COLO668 (cell line): Measurements from ENCODE around the gene CIT.
A peak's percentile ranks its signal among the peaks of the same experiment; 100 is the strongest.

Experiments used
- DNase-seq: peaks from one replicate; lab custom pipeline; 2025; ENCODE audit not compliant: unreplicated experiment; lab: John Stamatoyannopoulos, UW

CIT gene

DNA sequence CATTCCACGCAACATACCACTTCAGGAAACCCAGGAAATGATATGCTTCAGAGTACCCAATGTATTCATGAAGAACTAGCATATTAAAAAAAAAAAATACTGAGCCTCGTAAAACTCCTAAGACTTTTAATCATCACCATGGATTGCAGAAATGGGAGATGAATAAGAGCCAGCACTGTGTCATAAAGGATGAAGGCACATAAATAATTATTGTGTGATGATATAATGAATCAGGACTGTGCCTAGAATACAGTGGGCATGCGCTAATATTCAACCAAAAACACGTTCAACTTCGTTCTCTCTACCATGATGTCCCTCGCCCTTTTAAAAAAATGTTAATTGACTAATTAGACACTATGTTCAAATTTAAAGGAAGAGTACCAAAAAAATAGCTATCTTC lies 68.7 kb downstream of the CIT start:
- DNase-seq = no peak

DNA sequence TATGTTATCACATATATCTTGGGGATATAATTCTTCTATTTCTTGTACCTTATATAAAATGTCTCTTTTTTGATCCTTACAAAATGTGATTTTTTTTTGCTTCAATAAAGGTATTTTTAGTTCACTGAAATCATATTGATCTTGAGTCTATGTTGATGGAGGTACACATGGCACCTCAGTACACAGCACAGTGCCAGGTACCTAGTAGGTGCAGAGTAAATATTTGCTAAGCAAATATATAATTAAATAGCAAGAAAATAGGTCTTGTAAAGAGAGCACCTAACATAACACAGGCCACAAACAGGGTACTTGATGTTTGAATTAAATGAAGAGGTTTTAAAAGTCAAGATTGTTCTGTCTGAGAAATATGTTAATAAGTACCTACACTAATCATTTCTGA lies 69.7 kb downstream of the CIT start:
- DNase-seq = no peak

DNA sequence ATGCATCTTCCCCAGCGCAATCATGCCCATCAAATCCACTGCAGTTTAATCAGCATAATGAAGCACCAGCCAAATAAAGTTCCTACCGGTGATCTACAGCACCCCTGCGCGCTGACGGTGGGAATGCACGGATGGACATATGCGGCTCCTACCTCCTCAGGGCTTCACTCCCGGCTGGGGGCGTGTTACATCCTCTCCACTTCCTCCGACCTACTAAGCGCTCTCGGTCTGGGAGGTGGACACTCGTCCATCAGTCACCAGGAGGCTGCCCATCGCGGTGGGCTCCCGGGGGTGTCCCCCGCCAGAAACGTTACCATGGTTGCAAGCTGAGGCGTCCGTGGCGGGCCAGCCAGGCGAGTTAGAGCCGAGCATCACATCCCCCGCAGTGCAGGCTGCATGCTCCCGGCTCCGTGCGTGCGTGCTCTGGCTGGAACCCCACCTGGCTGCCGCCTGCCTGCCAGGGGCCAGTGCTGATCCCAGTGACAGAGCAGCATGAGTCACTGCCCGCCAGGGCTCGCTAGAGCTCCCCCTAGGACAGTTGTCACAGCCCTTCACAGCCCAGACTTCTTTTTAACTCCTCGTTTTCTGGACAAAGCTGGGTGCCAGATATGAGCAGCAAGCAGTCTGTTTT lies 73.0 kb downstream of the CIT start:
- DNase-seq = peak; percentile 25

DNA sequence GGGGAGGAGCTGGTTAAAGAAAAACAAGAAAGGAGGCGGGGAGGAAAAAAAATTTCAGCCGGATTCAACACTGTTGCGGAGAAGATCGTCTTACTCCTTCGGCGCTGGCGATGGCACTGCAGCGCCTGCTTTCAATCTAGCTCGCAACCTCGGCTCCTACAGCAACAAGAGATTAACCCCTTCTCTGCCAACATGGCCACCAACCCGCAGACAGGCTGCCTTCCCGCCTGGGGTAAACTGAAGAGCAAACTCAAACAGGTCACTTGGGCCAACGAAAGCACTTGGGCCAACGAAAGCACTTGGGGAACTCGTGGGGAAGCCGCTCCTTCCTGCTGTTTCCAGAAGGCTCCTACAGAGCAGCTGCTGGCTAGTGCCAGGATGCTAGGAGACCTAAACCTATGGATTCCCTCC lies 73.7 kb downstream of the CIT start:
- DNase-seq = no peak

DNA sequence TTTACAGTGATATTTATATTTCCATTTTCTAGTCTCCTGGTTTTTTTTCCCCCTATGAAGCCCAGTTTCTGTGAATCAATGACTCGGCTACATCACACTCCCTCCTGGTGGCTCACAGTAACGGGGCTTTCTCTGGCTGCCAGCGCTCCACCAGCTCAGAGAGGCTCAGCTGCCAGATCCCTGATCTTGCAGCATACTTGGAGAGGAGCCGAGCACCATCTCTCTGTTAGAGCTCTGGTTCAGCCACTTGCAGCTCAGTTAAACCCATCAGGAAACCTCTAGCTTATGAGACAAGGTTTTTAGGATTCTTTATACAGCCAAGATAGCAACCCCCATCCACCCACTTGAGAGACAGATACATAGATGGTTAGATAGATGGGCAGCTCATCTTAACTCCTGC lies 74.6 kb downstream of the CIT start:
- no peak for DNase-seq

DNA sequence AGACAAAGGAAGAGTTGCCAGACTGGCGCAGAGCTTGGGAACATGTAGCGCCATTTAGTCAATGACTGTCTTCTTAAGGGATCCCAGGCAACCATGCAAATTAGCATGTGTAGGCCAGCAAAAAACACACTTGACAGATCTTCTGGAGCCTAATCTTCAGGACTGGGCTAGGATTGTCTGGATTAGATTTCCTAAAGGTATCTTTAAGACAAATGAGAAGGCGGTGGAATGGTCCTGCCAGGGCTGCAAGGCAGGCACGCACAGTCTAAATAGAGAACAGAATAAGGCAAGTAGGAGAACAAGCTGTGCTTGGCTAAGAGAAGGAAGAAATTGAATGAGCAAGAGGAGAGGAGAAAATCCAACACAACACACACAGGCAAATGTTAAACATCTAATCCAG lies 80.0 kb downstream of the CIT start:
- no peak for DNase-seq

DNA sequence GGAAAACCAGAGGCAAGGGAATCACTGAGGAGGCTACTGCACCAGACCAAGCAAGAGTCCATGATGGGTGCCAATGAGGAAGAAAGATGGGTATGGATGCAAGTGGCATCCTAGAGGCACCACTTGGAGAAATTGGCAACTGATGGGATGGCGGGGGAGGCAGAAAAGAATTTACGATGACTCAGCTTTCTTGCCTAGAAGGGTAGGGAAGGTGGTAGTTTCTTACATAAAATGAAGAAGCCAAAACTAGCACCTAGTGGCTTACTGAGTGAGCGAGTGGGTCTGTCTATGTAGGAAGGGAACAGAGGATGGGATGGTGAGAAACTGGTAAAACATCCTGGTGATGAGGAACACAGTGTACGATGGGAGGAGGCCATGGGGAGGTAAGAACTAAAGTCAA lies 80.8 kb downstream of the CIT start:
- DNase-seq = no peak

DNA sequence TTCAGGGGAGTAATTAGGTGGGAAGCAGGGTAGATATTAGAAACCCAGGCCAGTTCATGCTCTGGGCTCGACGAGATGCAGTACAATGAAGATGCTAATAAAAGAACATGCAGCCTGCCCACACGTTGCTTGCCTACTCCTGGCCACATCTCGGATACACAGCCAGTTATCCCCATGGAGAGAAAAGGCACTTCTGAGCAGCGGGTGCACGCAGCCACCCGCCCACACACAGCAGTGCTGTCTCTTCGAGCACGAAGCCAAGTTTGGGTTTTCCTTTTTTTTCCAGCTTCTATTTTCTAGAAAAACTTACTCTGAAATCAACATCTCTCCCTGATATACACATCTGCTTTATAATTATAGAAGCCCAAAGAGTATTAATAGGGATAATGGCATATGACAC lies 85.7 kb downstream of the CIT start:
- no peak for DNase-seq

DNA sequence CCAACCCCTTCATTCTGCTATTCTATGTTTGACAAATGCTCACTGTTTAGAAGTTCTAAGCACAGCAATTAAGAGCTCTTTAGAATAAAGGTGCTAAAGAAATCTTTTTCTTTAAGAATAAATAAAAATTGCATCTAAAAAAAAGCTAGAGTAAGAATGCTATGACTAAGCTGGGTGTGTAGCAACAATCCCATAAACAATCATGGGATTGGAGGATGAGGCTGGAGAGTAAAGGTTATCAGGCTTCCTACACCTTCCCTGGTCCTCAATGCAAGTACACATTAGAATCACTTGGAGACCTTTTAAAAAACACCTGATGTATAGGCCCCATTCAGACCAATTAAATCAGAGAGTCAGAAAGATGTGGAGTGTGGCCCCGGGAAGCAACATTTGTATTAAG lies 88.3 kb downstream of the CIT start:
- DNase-seq = no peak

DNA sequence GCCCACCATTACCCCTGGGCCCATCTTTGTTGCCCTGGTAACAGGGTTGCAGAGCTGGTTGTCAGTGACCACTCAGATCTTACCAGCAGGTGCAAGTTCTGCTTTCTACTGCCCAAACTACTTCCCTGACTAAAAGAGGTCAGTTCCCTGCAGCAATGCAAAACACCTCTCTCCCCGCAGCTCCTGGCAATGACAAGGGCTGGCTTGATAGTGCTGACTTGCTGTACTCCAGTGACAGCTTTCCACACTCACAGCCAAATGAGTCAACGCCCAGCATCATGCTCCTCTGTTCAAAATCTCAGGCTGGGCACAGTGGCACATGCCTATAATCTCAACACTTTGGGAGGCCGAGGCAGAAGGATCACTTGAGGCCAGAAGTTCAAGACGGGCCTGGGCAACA lies 90.6 kb downstream of the CIT start:
- DNase-seq = no peak

DNA sequence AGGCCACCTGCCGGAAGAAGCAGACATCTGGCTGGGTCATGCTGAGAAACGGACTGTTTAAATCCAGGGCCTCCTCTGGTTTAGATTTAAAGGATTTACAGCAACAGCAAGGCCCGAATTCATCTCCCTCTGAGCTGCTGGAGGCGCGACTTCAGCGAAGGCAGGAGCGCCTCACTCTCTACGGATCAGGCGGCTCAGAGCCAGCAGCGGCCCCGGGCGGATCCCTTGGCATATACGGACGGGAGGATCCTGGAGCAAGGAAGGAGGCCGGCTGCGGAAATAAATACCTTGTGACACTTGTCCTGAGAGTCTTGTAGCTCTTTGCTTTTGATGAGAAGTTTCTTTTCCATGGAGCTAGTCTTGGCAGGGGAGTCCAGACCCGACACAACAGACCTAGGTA lies 92.4 kb downstream of the CIT start:
- DNase-seq = no peak

DNA sequence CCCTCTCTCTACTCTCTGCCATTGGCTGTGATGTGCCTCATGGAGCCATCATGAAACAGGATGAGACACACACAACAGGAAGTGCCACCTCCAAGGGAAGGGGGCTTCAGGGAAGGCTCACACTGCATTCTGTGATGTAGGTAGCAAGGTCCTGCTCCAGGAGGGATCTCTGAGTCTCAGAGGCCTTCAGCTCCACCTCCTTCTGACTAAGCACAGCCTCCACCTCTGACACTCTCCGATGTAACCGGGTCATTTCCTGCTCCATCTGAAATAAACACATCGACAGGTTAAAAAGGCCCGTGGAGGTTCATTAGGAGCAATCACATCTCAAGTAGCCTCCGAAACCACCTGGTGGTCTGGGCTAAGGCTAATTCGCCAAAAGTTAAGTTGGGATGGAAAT lies 93.3 kb downstream of the CIT start:
- DNase-seq = no peak

DNA sequence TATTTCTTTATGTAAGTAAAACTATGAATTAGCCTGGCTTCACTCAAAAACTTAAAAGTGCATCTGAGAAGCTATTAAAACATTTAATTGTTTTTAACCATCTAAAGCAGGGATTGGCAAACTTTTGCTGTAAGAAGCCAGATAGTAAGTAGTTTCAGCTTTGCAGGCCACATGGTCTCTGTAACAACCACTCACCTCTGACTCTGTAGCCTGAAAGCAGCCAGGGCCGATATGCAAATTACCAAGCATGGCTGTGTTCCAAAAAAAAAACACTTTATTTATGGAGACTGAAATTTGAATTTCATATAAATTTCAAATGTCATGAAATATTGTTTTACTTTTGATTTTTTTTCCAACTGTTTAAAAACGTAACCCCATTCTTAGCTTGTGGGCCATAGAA lies 95.3 kb downstream of the CIT start:
- no peak for DNase-seq

DNA sequence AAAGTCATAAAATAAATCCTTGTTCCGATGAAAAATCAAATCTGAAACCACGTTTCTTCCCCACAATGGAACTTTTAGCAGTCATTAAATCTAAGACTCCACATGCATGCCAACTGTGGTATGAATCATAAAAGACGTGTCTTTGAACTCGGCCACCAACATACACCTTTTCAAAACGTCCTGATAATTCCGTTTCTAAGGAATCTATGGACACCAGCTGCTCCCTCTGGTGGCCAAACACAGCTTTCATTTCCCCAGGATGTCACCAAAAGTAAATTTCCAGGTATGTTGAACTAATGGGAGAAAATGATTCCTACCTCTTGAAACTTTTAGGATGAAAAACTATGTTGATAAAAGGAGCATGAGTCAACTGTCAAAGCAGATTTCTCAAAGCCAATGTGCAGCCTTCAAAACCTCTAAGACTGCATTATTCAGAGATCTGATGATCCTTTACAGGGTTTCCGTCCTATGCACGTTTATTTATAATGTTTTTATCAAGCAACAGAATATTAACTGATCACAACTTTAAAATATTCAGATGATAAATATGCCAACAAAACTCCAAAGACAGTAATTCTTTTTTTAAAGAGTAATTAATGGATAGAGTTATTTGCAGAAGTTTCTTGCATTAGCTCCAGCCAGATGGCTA lies 96.2 kb downstream of the CIT start:
- peak; percentile 22 for DNase-seq

DNA sequence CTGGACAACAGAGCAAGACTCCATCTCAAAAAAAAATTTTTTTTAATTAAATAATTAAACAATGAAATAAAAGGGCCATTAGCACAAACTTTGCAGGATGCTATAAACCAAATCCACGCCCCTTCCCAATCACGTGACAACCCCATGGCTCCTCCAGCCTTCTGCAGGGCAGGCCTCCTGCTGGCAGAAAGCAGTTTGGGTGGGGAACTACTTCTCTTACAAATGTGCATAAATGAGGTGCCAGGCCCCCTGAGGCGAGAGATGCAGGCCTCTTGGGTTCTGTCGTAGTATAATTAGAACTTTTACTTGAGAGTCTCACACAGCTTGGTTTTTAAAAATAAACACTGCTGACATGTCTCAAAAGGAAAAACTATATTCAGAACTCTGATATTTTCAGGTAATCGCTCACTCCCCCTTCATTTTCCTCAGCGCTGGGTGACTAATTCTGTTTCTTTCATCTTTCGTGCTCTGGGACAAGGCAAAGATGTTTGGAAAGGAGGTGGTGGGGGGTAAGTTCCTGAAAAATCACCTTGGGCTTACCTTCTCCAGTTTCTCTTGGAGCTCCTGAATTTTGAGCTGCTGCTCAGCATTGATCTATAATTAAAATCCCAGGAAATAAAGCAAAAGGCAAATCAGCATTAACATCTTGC lies 101.7 kb downstream of the CIT start:
- DNase-seq = no peak

DNA sequence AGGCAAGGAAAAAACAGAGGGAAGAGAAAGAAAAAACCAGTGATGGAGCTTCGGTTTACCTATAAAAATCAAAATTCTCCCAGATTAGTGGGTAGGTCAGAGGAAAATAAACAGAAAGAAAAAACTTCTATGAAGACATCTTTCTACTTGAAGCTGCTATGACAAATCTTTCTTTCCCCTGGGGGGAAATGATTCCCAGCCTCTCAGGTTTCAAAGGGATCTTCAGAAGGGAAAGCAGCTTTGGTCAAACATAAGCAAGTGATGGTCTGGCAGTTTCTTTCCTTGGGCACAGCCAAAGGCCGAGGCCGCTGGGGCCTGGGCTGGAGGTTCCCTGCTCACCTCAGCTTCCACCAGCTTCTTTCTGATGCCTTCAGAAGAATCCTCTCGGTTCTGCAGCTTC lies 104.7 kb downstream of the CIT start:
- no peak for DNase-seq

DNA sequence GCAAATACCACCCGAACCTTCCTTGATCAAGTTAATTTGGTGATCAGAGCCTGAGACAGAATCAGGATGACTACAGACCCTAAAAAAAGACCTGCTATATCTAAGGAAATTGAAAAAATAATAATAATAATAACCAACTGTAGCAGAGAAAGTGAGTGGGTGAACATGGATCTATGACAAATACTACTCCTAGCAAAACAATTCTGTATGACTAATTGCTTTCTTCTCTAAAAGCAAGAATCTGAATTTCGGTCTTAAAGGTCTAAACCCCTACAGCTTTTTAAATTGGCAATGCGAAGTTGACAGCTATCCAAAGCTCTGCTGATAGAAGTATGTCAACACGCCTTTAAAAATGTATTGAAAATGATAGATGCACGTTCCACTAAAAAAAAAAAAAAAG lies 107.0 kb downstream of the CIT start:
- DNase-seq = no peak

DNA sequence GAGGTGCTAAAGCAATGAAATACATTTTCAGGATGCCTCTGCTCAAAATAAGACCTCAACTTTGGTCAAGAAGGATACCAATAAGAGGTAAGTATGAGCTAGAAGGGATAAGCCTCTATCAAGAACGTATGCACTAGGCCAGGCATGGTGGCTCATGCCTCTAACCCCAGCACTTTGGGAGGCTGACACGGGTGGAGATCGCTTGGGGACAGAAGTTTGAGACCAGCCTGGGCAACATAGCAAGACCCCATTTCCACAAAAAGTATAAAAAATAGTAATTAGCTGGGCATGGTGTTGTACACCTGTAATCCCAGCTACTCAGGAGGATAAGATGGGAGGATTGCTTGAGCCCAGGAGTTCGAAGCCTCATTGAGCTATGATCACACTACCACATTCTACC lies 114.5 kb downstream of the CIT start:
- no peak for DNase-seq

DNA sequence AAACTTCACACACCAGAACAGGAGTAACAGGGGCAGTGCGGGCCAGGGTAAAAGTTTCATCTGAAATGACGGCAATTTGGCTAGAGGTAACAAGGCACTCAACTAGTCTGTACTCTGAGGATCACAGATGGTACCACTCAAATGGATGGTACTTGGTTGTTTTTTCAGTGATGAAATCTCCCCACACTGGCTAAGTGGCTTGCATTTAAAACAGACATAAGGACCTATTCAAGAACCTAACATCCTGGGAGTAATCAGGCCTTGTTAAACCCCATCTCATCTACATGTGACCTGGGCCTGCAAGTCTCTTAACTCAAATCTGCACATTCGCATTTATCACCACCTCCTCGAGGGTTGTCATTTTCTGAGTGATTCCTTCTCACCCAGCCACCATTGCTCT lies 118.4 kb downstream of the CIT start:
- DNase-seq = no peak

DNA sequence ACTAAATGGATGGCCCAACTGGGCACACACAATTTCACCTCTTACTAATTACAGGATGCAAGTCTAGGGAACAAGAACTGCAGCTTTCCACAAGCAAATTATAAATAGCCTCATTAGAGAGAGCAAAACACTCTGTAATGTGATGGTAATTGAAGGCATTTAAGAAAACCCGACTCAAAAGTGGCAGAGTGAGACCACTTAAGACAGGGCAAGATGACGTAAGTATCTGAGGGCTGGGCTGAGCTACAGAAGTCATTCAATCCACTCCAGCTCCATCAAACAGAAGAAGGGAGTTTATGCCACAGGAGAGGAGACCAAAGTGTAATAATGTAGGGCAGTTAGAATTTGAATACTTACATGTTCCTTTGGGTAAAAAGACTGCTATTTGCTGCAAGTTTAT lies 118.9 kb downstream of the CIT start:
- DNase-seq = no peak

DNA sequence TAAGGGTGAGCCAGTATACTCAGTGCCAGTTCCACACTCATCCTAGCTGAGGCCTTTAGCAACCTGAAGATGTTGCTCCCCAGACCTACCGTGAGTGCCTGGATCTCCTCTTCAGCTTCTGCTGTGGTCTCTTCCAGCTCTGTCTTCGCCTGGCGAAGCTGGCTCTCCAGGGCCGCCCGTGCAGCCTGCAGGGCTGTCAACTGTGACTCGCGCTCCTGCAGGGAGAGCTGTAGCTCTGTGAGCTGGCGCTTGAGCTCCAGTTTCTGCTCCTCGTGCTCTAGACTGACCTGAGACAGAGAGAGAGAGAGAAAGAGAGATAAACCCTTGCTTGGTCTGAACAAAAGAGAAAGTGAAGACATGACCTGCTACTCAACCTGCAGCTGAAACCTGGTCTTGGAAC lies 125.2 kb downstream of the CIT start:
- no peak for DNase-seq

DNA sequence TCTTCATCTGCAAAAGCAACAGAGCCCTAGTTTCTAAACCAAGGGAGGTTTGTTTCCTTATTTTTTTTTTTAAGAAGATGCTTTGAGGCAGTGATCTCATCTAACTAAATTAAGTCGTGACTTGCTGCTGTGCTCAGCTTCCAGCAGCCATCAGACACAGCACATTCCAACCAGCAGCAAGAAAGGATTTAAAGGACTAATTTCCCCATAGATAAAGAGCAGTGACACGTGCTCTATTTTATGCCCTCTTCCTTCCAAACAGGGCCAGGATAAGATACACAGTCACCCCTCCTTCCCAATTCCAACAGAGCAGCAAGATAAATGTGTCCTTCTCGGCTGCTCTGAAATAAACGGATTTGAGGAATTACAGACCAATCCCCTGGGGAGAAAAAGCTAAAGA lies 127.5 kb downstream of the CIT start:
- no peak for DNase-seq

DNA sequence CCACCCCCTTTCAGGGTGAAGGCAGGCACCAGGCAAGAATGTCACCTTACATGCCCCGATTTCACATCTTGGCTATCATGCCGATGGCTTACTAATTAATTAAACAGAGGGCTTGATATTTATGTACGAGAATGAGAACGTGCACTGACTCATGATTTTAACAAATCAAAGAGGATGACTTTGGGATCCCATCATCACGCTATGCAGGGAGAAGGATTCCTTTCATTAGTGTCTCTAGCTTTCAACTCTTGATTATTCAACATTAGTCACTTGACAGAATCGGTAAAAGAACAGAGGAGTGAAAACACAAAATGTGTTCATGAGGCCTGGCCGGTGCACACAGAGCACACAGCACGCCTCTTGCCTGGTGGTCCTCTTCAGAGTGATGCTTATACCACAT lies 128.6 kb downstream of the CIT start:
- no peak for DNase-seq
